Psoas muscle (tissue), 8 donors: ENCODE data around the gene DIAPH3. TPM values are rescaled to one million over a fixed set of nuclear protein-coding genes. Genes with fewer than 3 reads are reported as not detected.

Experiments
- ATAC-seq, 4 donors: fragments of 200-7000 bp; cut with Tn5 transposase; one replicate each; pipeline ENCODE4 v1.9.1; 2020; ENCODE audit warnings: moderate library complexity in 3 of 4, mild to moderate bottlenecking in 2 of 4
- DNase-seq, 2 donors: peaks; one replicate each; pipeline ENCODE4 v3.0.0-alpha.2; 2020
- H3K27ac ChIP-seq: fragments of 200-600 bp; one replicate; pipeline ENCODE4 v1.8.0; 2022
- H3K27me3 ChIP-seq, 3 donors: fragments of 200-600 bp in 1 of 3; one replicate each; pipeline versions ENCODE4 v1.6.1 to v1.8.0; 2013 to 2022; ENCODE audit warnings: low read length in 2 of 3, mild to moderate bottlenecking in 2 of 3, moderate library complexity in 1 of 3; ENCODE audit not compliant: insufficient read depth in 3 of 3
- H3K36me3 ChIP-seq, 2 donors: fragments of 200-600 bp in 1 of 2; one replicate each; pipeline versions ENCODE4 v1.6.1 to v1.8.0; 2013 to 2022; ENCODE audit warnings: low read depth in 1 of 2, mild to moderate bottlenecking in 1 of 2, moderate library complexity in 1 of 2; ENCODE audit not compliant: insufficient read depth in 1 of 2
- H3K4me1 ChIP-seq: fragments of 200-600 bp; one replicate; pipeline ENCODE4 v1.8.0; 2022
- H3K4me3 ChIP-seq: fragments of 200-600 bp; one replicate; pipeline ENCODE4 v1.8.0; 2022; ENCODE audit warnings: mild to moderate bottlenecking
- H3K9me3 ChIP-seq: fragments of 200-600 bp; one replicate; pipeline ENCODE4 v1.8.0; 2022
- WGBS, 3 donors: extraction: QIAGEN DNeasy Blood & Tissue Kit; methylation state at CpG; one replicate each; pipeline versions ENCODE4 v1.1.6 to v1.1.7; 2013; 5-methylcytosine and 5-hydroxymethylcytosine counted together
- intact Hi-C, 2 donors: fragments of 100-400 bp; cut with DNase I; formaldehyde crosslinking; loops; one replicate each; pipeline versions ENCODE4 v1.11.0 to v1.14.2; 2022
- polyA plus RNA-seq, 3 donors: library from polyadenylated mRNA; stranded (reverse); fragments of 200-250 nt; gene quantifications; one replicate each; pipeline ENCODE4 v1.2.3, GENCODE V29; 2013
- total RNA-seq, 4 donors: library from RNA; stranded (reverse); fragmentation: NEBNext Ultra II Directional in 2 of 4; extraction: Animal tissue kit (Norgen Biotek cat#: 25700) in 2 of 4; gene quantifications; one replicate each; pipeline versions ENCODE4 v1.2.1 to v1.2.4, GENCODE V29; 2021 to 2023
- TF ChIP-seq, protein P1 (sequence below): fragments of 200-600 bp; IDR thresholded peaks from one replicate; pipeline ENCODE4 v1.8.0; 2022; ENCODE audit warnings: antibody characterized with exemption
- donor health status: healthy with polysubstance abuse.
- donor health status: DM: no; HTN: no; CAD: no; lungs with moderate emphysema.
- donor health status: Bipolar disorder and iron deficiency.
- donor health status: healthy.
- donor health status: DM: yes; HTN: yes; CAD: no.
- donor health status: DM: no; HTN: no; CAD: no.
- donor health status: DM: no; HTN: no; CAD: no.
- donor health status: DM: yes; HTN: yes; CAD: no.

The DIAPH3 gene
- total and polyA plus RNA-seq, 7 donors, result 0.03 to 0.10 (median 0.08) TPM; not detected in 4

- H3K4me3 ChIP-seq, result no peak overlapping the region
- no peak for DNase-seq
- no peaks in the 10 kb centered on the region for H3K4me1 ChIP-seq
- intact Hi-C loops, result no loop called here
- H3K27me3 ChIP-seq, result no peaks in the 10 kb centered on the region
- WGBS, 3 donors, result 94 to 97% (median 96%) methylated on average over 1 of the region's 1 CpG
- ATAC-seq, result no peak
- no peaks in the 10 kb centered on the region for H3K36me3 ChIP-seq
- H3K27ac ChIP-seq, result no peak overlapping the region
- TF ChIP-seq, protein P1, sequence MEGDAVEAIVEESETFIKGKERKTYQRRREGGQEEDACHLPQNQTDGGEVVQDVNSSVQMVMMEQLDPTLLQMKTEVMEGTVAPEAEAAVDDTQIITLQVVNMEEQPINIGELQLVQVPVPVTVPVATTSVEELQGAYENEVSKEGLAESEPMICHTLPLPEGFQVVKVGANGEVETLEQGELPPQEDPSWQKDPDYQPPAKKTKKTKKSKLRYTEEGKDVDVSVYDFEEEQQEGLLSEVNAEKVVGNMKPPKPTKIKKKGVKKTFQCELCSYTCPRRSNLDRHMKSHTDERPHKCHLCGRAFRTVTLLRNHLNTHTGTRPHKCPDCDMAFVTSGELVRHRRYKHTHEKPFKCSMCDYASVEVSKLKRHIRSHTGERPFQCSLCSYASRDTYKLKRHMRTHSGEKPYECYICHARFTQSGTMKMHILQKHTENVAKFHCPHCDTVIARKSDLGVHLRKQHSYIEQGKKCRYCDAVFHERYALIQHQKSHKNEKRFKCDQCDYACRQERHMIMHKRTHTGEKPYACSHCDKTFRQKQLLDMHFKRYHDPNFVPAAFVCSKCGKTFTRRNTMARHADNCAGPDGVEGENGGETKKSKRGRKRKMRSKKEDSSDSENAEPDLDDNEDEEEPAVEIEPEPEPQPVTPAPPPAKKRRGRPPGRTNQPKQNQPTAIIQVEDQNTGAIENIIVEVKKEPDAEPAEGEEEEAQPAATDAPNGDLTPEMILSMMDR, result no peak
- H3K9me3 ChIP-seq, result no peaks in the 10 kb centered on the region
These were observed 270.5 kb downstream of the DIAPH3 start for GRCh38 chr13:59893266-59893665.

GRCh38 chr13:59891053-59891452, 272.7 kb downstream of the DIAPH3 start:
- Histone ChIP-seq H3K4me3 (no peak overlapping the region), H3K4me1 (no peaks in the 10 kb centered on the region), H3K27me3 (no peaks in the 10 kb centered on the region), H3K9me3 (no peaks in the 10 kb centered on the region), H3K27ac (no peak overlapping the region), H3K36me3 (no peaks in the 10 kb centered on the region)
- DNase-seq (no peak), ATAC-seq (no peak)
- TF ChIP-seq, protein P1, result no peak
- intact Hi-C loops, result no loop called here

- Histone ChIP-seq H3K36me3 (no peaks in the 10 kb centered on the region), H3K27me3 (no peaks in the 10 kb centered on the region), H3K4me1 (no peaks in the 10 kb centered on the region), H3K4me3 (no peak overlapping the region), H3K9me3 (no peaks in the 10 kb centered on the region), H3K27ac (no peak overlapping the region)
- intact Hi-C loops, result no loop called here
- TF ChIP-seq, protein P1, result no peak
- DNase-seq (no peak), ATAC-seq (no peak)
- 17 to 52% (median 33%) methylated on average over 1 of the region's 1 CpG for WGBS, 3 donors
These were observed 273.7 kb downstream of the DIAPH3 start for GRCh38 chr13:59890054-59890453.

GRCh38 chr13:59888408-59888807, 275.3 kb downstream of the DIAPH3 start:
- no peaks in the 10 kb centered on the region for H3K36me3 ChIP-seq
- WGBS, 3 donors, result 96 to 99% (median 98%) methylated on average over 2 of the region's 2 CpGs
- no peak for ATAC-seq
- TF ChIP-seq, protein P1, result no peak
- no peaks in the 10 kb centered on the region for H3K9me3 ChIP-seq
- DNase-seq, result no peak
- H3K4me3 ChIP-seq, result no peak overlapping the region
- H3K4me1 ChIP-seq, result no peaks in the 10 kb centered on the region
- intact Hi-C loops, result no loop called here
- no peaks in the 10 kb centered on the region for H3K27me3 ChIP-seq
- no peak overlapping the region for H3K27ac ChIP-seq

DNA sequence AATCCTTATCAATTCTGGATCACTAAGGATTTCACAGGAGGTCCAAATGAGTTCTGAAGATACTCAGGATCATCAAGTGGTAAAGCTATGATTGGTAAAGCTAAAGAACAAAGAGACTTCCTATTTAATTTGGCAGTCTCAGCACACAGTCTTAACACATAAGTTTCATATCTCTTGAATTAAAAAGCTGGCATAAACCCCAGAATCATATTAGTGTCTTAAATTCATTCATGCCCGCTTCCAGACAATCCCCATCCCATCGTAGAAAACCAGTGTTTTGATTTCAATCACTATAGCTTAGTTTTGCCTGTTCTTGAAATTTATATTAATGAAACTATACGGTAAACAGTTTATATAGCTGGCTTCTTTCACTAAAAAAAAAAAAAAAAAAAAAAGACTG, 278.7 kb downstream of the DIAPH3 start:
- Histone ChIP-seq H3K4me1 (no peaks in the 10 kb centered on the region), H3K27ac (no peak overlapping the region), H3K9me3 (no peaks in the 10 kb centered on the region), H3K36me3 (no peaks in the 10 kb centered on the region), H3K27me3 (no peaks in the 10 kb centered on the region), H3K4me3 (no peak overlapping the region)
- intact Hi-C loops, result no loop called here
- no peak for ATAC-seq
- 78 to 87% (median 86%) methylated on average over 3 of the region's 3 CpGs for WGBS, 3 donors
- TF ChIP-seq, protein P1, result no peak
- DNase-seq, result no peak
